ENCODE results near the gene SLITRK6. TPM values are rescaled to one million over a fixed set of nuclear protein-coding genes. Genes with fewer than 3 reads are reported as not detected.

The SLITRK6 gene, protein sequence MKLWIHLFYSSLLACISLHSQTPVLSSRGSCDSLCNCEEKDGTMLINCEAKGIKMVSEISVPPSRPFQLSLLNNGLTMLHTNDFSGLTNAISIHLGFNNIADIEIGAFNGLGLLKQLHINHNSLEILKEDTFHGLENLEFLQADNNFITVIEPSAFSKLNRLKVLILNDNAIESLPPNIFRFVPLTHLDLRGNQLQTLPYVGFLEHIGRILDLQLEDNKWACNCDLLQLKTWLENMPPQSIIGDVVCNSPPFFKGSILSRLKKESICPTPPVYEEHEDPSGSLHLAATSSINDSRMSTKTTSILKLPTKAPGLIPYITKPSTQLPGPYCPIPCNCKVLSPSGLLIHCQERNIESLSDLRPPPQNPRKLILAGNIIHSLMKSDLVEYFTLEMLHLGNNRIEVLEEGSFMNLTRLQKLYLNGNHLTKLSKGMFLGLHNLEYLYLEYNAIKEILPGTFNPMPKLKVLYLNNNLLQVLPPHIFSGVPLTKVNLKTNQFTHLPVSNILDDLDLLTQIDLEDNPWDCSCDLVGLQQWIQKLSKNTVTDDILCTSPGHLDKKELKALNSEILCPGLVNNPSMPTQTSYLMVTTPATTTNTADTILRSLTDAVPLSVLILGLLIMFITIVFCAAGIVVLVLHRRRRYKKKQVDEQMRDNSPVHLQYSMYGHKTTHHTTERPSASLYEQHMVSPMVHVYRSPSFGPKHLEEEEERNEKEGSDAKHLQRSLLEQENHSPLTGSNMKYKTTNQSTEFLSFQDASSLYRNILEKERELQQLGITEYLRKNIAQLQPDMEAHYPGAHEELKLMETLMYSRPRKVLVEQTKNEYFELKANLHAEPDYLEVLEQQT
- not detected for total RNA-seq
- total RNA-seq (2013) = not detected

DNA sequence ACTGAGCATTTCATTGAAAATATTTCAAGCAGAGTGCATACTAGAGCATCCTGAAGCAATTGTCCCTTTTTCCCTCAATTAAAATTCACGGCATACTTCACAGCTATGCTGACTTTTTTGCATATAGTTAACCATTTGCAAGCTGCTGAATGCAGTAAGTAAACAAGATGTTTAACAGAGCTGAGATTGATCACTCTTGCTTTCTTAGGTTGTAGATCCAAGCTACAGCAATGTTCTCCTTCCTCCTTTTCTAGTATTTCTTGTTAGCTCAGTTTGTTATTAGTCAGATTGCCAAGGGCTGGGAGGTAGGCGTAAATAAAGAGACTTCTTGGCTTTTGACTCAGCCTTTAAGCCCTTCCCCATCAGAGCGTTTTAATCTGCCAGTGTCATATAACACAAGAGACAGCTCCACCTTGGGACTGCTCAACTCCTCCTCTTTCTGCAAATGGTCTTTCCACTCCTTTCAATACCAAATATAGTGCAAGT, at the start of gene SLITRK6:
Gene SLITRK6, minus strand, starts transcription at position 323 of the 486 bp plus-strand sequence. CDS start 2,911 bp downstream, outside the sequence.
- H3K36me3 Mint-ChIP-seq = no peaks in the 10 kb centered on the region
- H3K27ac Mint-ChIP-seq = no peak within 1 kb of the TSS
- Histone ChIP-seq H3K27ac (ENCODE audit: low read length) (no peak within 1 kb of the TSS), H3K4me1 (ENCODE audit: control insufficient read depth, insufficient read depth, low read length) (no peaks in the 10 kb centered on the region), H3K4me3 (ENCODE audit: low read length) (no peak within 1 kb of the TSS), H3K27me3 (ENCODE audit: control insufficient read depth, insufficient read depth, low read length) (no peaks in the 10 kb centered on the region), H3K36me3 (ENCODE audit: control insufficient read depth, insufficient read depth, low read length) (no peaks in the 10 kb centered on the region), H3K9me3 (ENCODE audit: control insufficient read depth, insufficient read depth, low read length) (no peaks in the 10 kb centered on the region)
- no peak for ATAC-seq
- DNase-seq = no peak
- intact Hi-C loops (cut with micrococcal nuclease) = no loop called here
- no peaks in the 10 kb centered on the region for H3K4me1 Mint-ChIP-seq
- H3K4me3 Mint-ChIP-seq = no peak within 1 kb of the TSS
- peaks cover 0 to 7% of the 10 kb centered on the region in 2 donors for H3K9me3 Mint-ChIP-seq
- TF ChIP-seq, protein P1, sequence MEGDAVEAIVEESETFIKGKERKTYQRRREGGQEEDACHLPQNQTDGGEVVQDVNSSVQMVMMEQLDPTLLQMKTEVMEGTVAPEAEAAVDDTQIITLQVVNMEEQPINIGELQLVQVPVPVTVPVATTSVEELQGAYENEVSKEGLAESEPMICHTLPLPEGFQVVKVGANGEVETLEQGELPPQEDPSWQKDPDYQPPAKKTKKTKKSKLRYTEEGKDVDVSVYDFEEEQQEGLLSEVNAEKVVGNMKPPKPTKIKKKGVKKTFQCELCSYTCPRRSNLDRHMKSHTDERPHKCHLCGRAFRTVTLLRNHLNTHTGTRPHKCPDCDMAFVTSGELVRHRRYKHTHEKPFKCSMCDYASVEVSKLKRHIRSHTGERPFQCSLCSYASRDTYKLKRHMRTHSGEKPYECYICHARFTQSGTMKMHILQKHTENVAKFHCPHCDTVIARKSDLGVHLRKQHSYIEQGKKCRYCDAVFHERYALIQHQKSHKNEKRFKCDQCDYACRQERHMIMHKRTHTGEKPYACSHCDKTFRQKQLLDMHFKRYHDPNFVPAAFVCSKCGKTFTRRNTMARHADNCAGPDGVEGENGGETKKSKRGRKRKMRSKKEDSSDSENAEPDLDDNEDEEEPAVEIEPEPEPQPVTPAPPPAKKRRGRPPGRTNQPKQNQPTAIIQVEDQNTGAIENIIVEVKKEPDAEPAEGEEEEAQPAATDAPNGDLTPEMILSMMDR (IDR thresholded peaks at IDR 0.05) = no peak
- WGBS (ENCODE audit: insufficient coverage) = 81% methylated on average over 3 of the region's 3 CpGs
- H3K27me3 Mint-ChIP-seq (ENCODE audit: low read depth in 2 of 2) = no peaks in the 10 kb centered on the region

DNA sequence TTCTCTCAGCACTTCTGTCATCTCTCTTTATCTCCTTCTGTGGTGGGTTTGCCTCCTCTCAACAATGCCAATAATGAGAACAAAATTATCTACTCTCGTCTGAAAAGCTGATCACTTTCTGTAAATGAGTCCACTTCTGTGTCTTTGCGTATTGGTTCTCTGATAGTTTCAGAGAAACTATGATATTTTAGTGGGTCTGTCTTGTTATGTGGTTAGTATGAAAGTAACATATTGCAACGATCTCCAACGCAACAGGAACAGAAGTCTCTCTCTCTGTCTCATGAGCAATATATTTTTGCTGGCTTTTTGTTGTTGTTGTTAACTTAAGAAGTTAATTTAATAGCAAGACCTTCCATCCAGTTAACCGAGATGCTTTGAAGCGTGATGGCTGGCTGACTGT, 47.8 kb upstream of the SLITRK6 start:
- TF ChIP-seq, protein P1 (IDR thresholded peaks at IDR 0.05) = no peak
- DNase-seq = no peak
- H3K36me3 Mint-ChIP-seq = no peaks in the 10 kb centered on the region
- H3K36me3 ChIP-seq (ENCODE audit: control insufficient read depth, insufficient read depth, low read length) = no peaks in the 10 kb centered on the region
- H3K27ac Mint-ChIP-seq = no peak overlapping the region
- no peak overlapping the region for H3K4me3 ChIP-seq (ENCODE audit: low read length)
- H3K4me1 Mint-ChIP-seq = no peaks in the 10 kb centered on the region
- no peaks in the 10 kb centered on the region for H3K27me3 Mint-ChIP-seq (ENCODE audit: low read depth in 2 of 2)
- peaks cover 5% of the 10 kb centered on the region for H3K9me3 ChIP-seq (ENCODE audit: control insufficient read depth, insufficient read depth, low read length)
- H3K9me3 Mint-ChIP-seq = peaks cover 14 to 27% of the 10 kb centered on the region in 2 donors
- H3K4me1 ChIP-seq (ENCODE audit: control insufficient read depth, insufficient read depth, low read length) = no peaks in the 10 kb centered on the region
- intact Hi-C loops (cut with micrococcal nuclease) = no loop called here
- no peak overlapping the region for H3K4me3 Mint-ChIP-seq
- H3K27ac ChIP-seq (ENCODE audit: low read length) = no peak overlapping the region
- WGBS (ENCODE audit: insufficient coverage) = 85% methylated on average over 6 of the region's 6 CpGs
- no peak for ATAC-seq
- no peaks in the 10 kb centered on the region for H3K27me3 ChIP-seq (ENCODE audit: control insufficient read depth, insufficient read depth, low read length)

DNA sequence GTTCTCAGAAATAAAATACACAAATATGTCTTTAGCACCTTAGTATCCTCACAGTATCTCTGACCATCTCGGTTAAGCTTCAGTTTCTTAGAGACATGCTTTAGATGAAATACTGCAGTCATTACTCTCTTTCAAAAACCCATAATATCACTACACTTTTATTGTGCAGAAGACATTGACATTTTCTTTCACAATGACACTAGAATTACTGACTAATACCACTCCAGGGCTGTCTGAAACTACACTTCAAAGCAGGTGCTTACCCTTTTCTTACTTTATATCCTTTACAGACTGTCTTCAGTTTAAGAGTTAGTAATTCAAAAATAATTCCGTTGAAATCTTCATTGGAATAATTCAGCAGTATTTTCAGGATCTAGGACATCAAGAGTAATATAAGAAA, 42.2 kb upstream of the SLITRK6 start:
- Histone ChIP-seq H3K9me3 (ENCODE audit: control insufficient read depth, insufficient read depth, low read length) (no peaks in the 10 kb centered on the region), H3K36me3 (ENCODE audit: control insufficient read depth, insufficient read depth, low read length) (no peaks in the 10 kb centered on the region), H3K27ac (ENCODE audit: low read length) (no peak overlapping the region), H3K4me3 (ENCODE audit: low read length) (no peak overlapping the region), H3K4me1 (ENCODE audit: control insufficient read depth, insufficient read depth, low read length) (no peaks in the 10 kb centered on the region), H3K27me3 (ENCODE audit: control insufficient read depth, insufficient read depth, low read length) (no peaks in the 10 kb centered on the region)
- Mint-ChIP-seq H3K36me3 (no peaks in the 10 kb centered on the region), H3K4me1 (no peaks in the 10 kb centered on the region), H3K27ac (no peak overlapping the region), H3K27me3 (ENCODE audit: low read depth in 2 of 2) (no peaks in the 10 kb centered on the region), H3K4me3 (no peak overlapping the region), H3K9me3 (peaks cover 3 to 9% of the 10 kb centered on the region in 2 donors)
- ATAC-seq (no peak), DNase-seq (no peak)
- WGBS (ENCODE audit: insufficient coverage) = 62% methylated on average over 2 of the region's 2 CpGs
- TF ChIP-seq, protein P1 (IDR thresholded peaks at IDR 0.05) = no peak
- intact Hi-C loops (cut with micrococcal nuclease) = no loop called here
